Psoas muscle (tissue), 8 donors: Measurements from ENCODE around the gene SLC12A6. TPM values are rescaled to one million over a fixed set of nuclear protein-coding genes. Genes with fewer than 3 reads are reported as not detected.

ENCODE experiments used
- ATAC-seq, 4 donors: fragments of 200-7000 bp; cut with Tn5 transposase; one replicate each; pipeline ENCODE4 v1.9.1; 2020; ENCODE audit warnings: moderate library complexity in 3 of 4, mild to moderate bottlenecking in 2 of 4
- DNase-seq, 2 donors: peaks; one replicate each; pipeline ENCODE4 v3.0.0-alpha.2; 2020
- H3K27ac ChIP-seq: fragments of 200-600 bp; one replicate; pipeline ENCODE4 v1.8.0; 2022
- H3K27me3 ChIP-seq, 3 donors: fragments of 200-600 bp in 1 of 3; one replicate each; pipeline versions ENCODE4 v1.6.1 to v1.8.0; 2013 to 2022; ENCODE audit warnings: low read length in 2 of 3, mild to moderate bottlenecking in 2 of 3, moderate library complexity in 1 of 3; ENCODE audit not compliant: insufficient read depth in 3 of 3
- H3K36me3 ChIP-seq, 2 donors: fragments of 200-600 bp in 1 of 2; one replicate each; pipeline versions ENCODE4 v1.6.1 to v1.8.0; 2013 to 2022; ENCODE audit warnings: low read depth in 1 of 2, mild to moderate bottlenecking in 1 of 2, moderate library complexity in 1 of 2; ENCODE audit not compliant: insufficient read depth in 1 of 2
- H3K4me1 ChIP-seq: fragments of 200-600 bp; one replicate; pipeline ENCODE4 v1.8.0; 2022
- H3K4me3 ChIP-seq: fragments of 200-600 bp; one replicate; pipeline ENCODE4 v1.8.0; 2022; ENCODE audit warnings: mild to moderate bottlenecking
- H3K9me3 ChIP-seq: fragments of 200-600 bp; one replicate; pipeline ENCODE4 v1.8.0; 2022
- WGBS, 3 donors: extraction: QIAGEN DNeasy Blood & Tissue Kit; methylation state at CpG; one replicate each; pipeline versions ENCODE4 v1.1.6 to v1.1.7; 2013; 5-methylcytosine and 5-hydroxymethylcytosine counted together
- intact Hi-C, 2 donors: fragments of 100-400 bp; cut with DNase I; formaldehyde crosslinking; loops; one replicate each; pipeline versions ENCODE4 v1.11.0 to v1.14.2; 2022
- polyA plus RNA-seq, 3 donors: library from polyadenylated mRNA; stranded (reverse); fragments of 200-250 nt; gene quantifications; one replicate each; pipeline ENCODE4 v1.2.3, GENCODE V29; 2013
- total RNA-seq, 4 donors: library from RNA; stranded (reverse); fragmentation: NEBNext Ultra II Directional in 2 of 4; extraction: Animal tissue kit (Norgen Biotek cat#: 25700) in 2 of 4; gene quantifications; one replicate each; pipeline versions ENCODE4 v1.2.1 to v1.2.4, GENCODE V29; 2021 to 2023
- TF ChIP-seq, protein P1 (sequence below): fragments of 200-600 bp; IDR thresholded peaks from one replicate; pipeline ENCODE4 v1.8.0; 2022; ENCODE audit warnings: antibody characterized with exemption
- donor health status: healthy with polysubstance abuse.
- donor health status: DM: no; HTN: no; CAD: no; lungs with moderate emphysema.
- donor health status: Bipolar disorder and iron deficiency.
- donor health status: healthy.
- donor health status: DM: yes; HTN: yes; CAD: no.
- donor health status: DM: no; HTN: no; CAD: no.
- donor health status: DM: no; HTN: no; CAD: no.
- donor health status: DM: yes; HTN: yes; CAD: no.

SLC12A6 gene
- total and polyA plus RNA-seq, 7 donors = 2.3 to 22.1 (median 12.3) TPM

DNA sequence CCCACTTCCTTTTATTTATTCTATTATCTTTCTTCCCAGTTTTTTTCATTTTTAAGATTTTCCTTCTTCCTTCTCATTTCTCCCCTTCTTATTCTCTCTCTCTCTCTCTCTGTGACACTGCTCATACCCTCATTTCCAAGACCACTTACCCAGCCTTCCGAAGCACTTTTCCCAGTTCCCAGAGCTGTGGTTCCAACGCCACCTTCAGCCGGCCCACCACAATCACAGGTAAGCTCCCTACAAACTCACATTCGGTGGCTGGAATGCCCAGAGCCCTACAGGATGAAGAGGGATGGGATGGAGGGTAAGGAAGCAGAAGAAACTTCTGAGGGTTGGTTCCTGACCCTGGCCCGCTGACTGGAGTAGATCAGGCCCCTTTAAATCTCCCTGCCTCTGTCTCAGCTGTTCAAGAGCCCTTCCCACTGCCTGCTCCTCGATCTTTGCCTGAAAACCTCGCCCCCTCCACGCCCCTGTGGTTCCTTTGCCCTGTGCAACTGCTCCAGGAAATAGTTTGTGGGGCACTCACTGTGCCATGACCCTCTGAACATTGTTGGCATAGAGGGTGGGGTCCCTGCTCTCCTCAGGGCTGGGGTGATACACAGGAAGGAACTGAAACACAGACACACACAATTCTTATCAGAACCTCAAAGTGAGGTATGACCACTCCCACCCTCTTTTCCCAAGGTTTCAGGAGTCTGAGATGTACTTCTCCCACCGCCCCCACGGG, 24.6 kb upstream of the SLC12A6 start:
- 82 to 90% (median 82%) methylated on average over 10 of the region's 10 CpGs for WGBS, 3 donors
- Histone ChIP-seq H3K27me3 (no peaks in the 10 kb centered on the region), H3K9me3 (no peaks in the 10 kb centered on the region), H3K27ac (no peak overlapping the region), H3K4me1 (peaks cover 9% of the 10 kb centered on the region), H3K36me3 (peaks cover 0 to 51% of the 10 kb centered on the region in 2 donors), H3K4me3 (no peak overlapping the region)
- DNase-seq = no peak
- TF ChIP-seq, protein P1, sequence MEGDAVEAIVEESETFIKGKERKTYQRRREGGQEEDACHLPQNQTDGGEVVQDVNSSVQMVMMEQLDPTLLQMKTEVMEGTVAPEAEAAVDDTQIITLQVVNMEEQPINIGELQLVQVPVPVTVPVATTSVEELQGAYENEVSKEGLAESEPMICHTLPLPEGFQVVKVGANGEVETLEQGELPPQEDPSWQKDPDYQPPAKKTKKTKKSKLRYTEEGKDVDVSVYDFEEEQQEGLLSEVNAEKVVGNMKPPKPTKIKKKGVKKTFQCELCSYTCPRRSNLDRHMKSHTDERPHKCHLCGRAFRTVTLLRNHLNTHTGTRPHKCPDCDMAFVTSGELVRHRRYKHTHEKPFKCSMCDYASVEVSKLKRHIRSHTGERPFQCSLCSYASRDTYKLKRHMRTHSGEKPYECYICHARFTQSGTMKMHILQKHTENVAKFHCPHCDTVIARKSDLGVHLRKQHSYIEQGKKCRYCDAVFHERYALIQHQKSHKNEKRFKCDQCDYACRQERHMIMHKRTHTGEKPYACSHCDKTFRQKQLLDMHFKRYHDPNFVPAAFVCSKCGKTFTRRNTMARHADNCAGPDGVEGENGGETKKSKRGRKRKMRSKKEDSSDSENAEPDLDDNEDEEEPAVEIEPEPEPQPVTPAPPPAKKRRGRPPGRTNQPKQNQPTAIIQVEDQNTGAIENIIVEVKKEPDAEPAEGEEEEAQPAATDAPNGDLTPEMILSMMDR = no peak
- no peak for ATAC-seq
- intact Hi-C loops = no loop called here

DNA sequence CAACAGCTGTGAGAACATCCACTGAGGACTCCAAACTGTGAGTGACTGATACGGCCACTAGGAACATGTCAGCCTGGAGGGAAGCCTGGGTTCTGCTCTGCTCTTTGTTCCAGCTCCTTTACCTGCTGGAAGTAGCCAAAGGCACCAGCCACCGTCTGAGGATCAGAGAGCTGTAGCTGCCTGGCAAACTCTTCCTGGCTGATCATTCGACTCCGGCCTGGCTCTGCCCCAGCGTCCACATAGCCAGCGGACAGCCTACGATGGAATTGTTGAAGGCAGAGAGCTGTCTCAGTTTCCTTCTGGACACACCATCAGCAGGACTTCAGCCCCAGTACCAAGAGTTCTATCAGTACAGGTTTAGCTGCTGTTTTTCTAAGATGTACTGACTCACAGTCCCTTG, 23.7 kb upstream of the SLC12A6 start:
- DNase-seq (no peak), ATAC-seq (peak in 2 of 4 donors; percentile 38 to 58)
- 28 to 50% (median 36%) methylated on average over 7 of the region's 7 CpGs for WGBS, 3 donors
- TF ChIP-seq, protein P1 = no peak
- intact Hi-C loops = no loop called here
- peaks cover 0 to 57% of the 10 kb centered on the region in 2 donors for H3K36me3 ChIP-seq
- H3K4me3 ChIP-seq = no peak overlapping the region
- H3K4me1 ChIP-seq = peaks cover 8% of the 10 kb centered on the region
- H3K27ac ChIP-seq = no peak overlapping the region
- H3K27me3 ChIP-seq = no peaks in the 10 kb centered on the region
- no peaks in the 10 kb centered on the region for H3K9me3 ChIP-seq

DNA sequence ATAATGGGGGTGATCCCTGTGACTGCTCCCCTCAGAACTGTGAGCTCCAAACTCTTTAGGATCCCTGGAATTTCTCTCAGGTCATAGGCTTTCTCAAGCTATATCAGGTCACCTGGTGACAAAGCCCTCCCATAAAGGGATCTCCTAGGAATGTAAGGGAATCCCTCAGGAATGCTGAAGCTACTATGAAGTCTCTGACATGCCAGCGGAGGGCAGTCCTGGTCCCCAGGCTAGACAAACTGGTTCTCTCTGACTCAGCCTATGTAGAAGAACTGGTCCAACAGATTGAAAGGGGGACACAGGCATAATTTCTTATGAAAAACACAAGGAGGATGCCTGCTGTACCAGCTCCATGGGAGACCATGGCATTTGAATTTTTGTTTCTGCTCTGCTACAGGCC, 22.7 kb upstream of the SLC12A6 start:
- DNase-seq = no peak
- no peak overlapping the region for H3K4me3 ChIP-seq
- no peak for ATAC-seq
- TF ChIP-seq, protein P1 = no peak
- H3K9me3 ChIP-seq = no peaks in the 10 kb centered on the region
- H3K36me3 ChIP-seq = peaks cover 0 to 57% of the 10 kb centered on the region in 2 donors
- no peaks in the 10 kb centered on the region for H3K4me1 ChIP-seq
- intact Hi-C loops = no loop called here
- no peaks in the 10 kb centered on the region for H3K27me3 ChIP-seq
- 93 to 100% (median 95%) methylated on average over 1 of the region's 1 CpG for WGBS, 3 donors
- H3K27ac ChIP-seq = no peak overlapping the region

DNA sequence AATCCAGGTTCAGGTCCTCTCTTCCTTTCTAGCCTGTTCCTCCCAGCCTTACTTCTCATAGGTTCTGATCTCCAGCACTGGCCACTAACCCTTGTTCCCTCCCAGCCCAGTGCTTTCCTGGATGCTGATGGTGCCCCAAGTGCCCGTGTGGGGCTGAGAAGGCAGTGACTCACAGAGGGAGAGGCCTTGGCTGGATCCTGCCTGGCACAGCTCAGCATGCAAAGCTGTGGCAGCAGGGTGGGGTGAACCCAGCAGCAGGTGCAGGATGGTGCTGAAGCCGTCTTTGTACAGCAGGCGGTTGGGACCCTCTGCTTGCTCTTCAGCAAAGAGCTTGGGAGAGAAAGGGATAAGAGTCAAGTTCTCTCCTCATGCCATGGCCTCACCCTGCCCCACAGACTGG, 21.8 kb upstream of the SLC12A6 start:
- ATAC-seq (no peak), DNase-seq (no peak)
- 68 to 88% (median 68%) methylated on average over 3 of the region's 3 CpGs for WGBS, 3 donors
- Histone ChIP-seq H3K36me3 (peaks cover 0 to 57% of the 10 kb centered on the region in 2 donors), H3K9me3 (no peaks in the 10 kb centered on the region), H3K27me3 (no peaks in the 10 kb centered on the region), H3K4me1 (no peaks in the 10 kb centered on the region), H3K4me3 (no peak overlapping the region), H3K27ac (no peak overlapping the region)
- TF ChIP-seq, protein P1 = no peak
- intact Hi-C loops = no loop called here

DNA sequence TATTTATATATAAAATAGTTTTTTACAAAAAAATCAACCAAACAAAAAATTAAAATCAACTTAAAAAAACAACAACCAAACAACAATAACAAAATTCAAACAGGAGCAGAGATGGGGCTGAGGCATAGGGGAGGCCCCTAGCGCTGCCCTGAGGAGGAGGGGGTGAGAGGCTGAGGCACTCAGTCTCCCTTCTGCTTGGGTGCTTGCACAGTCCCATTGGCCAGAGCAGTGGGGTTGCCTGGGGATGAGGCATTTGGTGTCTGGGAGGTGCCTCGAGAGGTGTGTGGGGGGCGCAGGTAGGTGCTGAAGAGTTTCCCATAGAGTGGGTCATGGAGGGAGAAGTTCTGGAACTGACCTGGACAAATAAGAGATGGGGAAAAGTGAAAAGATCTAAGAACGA, 21.4 kb upstream of the SLC12A6 start:
- Histone ChIP-seq H3K4me1 (no peaks in the 10 kb centered on the region), H3K27me3 (no peaks in the 10 kb centered on the region), H3K4me3 (no peak overlapping the region), H3K36me3 (peaks cover 0 to 55% of the 10 kb centered on the region in 2 donors), H3K9me3 (no peaks in the 10 kb centered on the region), H3K27ac (no peak overlapping the region)
- 95 to 98% (median 97%) methylated on average over 4 of the region's 4 CpGs for WGBS, 3 donors
- DNase-seq (no peak), ATAC-seq (no peak)
- intact Hi-C loops = no loop called here
- TF ChIP-seq, protein P1 = no peak
